ENCODE data around the gene HIP1R. TPM values are rescaled to one million over a fixed set of nuclear protein-coding genes. Genes with fewer than 3 reads are reported as not detected.
"Not testable (repeated sequence)": the region's sequence is repeated elsewhere in the genome, so short reads cannot be mapped to it uniquely, and the experiment has no call there.

The HIP1R gene
- polyA plus RNA-seq, 1 experiment, result 12.8 TPM

- ChIA-PET POLR2A (no interaction called here), CTCF (interaction anchor here (0.5 to 0.7 kb wide), 2 partner anchors 23 to 28 kb away, joined by 4 read pairs; no protein-coding TSS in a partner anchor)
- no peak for DNase-seq (ENCODE audit: low read depth)
- TF ChIP-seq, protein P1, sequence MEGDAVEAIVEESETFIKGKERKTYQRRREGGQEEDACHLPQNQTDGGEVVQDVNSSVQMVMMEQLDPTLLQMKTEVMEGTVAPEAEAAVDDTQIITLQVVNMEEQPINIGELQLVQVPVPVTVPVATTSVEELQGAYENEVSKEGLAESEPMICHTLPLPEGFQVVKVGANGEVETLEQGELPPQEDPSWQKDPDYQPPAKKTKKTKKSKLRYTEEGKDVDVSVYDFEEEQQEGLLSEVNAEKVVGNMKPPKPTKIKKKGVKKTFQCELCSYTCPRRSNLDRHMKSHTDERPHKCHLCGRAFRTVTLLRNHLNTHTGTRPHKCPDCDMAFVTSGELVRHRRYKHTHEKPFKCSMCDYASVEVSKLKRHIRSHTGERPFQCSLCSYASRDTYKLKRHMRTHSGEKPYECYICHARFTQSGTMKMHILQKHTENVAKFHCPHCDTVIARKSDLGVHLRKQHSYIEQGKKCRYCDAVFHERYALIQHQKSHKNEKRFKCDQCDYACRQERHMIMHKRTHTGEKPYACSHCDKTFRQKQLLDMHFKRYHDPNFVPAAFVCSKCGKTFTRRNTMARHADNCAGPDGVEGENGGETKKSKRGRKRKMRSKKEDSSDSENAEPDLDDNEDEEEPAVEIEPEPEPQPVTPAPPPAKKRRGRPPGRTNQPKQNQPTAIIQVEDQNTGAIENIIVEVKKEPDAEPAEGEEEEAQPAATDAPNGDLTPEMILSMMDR (IDR thresholded peaks at IDR 0.05; ENCODE audit: insufficient read depth, low read depth, low read length), result no peak
- Histone ChIP-seq H3K27me3 (ENCODE audit: control insufficient read depth, insufficient read depth, low read length) (no peaks in the 10 kb centered on the region), H3K4me3 (ENCODE audit: low read depth, low read length) (no peak overlapping the region), H3K36me3 (ENCODE audit: control insufficient read depth, insufficient read depth, low read length) (no peaks in the 10 kb centered on the region)
Observed at GRCh38 chr12:122899887-122900286, 64.6 kb downstream of the HIP1R start.

DNA sequence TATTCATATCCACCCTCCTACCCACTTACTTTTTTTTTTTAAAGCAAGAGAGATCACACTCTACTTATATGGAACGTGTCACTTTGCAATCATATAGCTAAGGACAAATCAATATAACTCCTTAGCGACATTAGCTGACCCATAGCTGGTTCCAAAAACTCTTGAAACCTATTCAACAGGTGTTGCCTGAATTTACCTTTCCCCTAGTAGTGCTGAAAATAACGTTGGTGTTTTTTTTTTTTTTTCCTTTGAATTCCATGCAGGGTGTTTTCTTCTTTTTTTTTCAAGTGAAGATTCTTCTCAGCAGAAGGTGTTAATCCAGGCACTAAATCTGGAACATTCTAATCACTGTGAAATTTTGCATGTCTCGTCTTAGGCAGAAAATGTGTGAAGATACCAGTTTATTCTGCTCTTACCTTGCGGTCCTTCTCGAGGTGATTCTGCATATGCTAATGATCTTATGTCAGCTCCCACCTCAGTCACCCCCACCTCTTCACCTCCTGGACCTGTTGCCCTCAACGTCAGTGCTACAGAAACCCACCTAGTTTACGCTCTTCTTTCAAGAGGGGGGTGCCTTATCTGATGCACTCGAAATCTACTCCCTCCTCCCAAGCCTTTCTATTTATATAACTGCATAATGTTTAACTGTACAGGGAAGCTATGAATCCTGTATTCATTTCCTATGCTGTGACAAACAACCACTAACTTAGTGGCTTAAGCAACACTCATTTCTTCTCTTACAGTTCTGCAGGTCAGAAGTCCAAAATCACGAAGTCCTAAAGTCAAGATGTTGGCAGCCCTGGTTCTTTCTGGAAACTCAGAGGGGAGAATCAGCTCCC, 67.8 kb downstream of the HIP1R start:
- DNase-seq (ENCODE audit: low read depth), result no peak
- TF ChIP-seq, protein P1 (IDR thresholded peaks at IDR 0.05; ENCODE audit: insufficient read depth, low read depth, low read length), result no peak
- ChIA-PET POLR2A (no interaction called here), CTCF (no interaction called here)
- Histone ChIP-seq H3K4me3 (ENCODE audit: low read depth, low read length) (no peak overlapping the region), H3K27me3 (ENCODE audit: control insufficient read depth, insufficient read depth, low read length) (no peaks in the 10 kb centered on the region), H3K36me3 (ENCODE audit: control insufficient read depth, insufficient read depth, low read length) (no peaks in the 10 kb centered on the region)

GRCh38 chr12:122903693-122904034, 68.4 kb downstream of the HIP1R start:
- H3K4me3 ChIP-seq (ENCODE audit: low read depth, low read length), result no peak overlapping the region
- no peaks in the 10 kb centered on the region for H3K27me3 ChIP-seq (ENCODE audit: control insufficient read depth, insufficient read depth, low read length)
- ChIA-PET CTCF (no interaction called here), POLR2A (no interaction called here)
- TF ChIP-seq, protein P1 (IDR thresholded peaks at IDR 0.05; ENCODE audit: insufficient read depth, low read depth, low read length), result no peak
- no peak for DNase-seq (ENCODE audit: low read depth)
- no peaks in the 10 kb centered on the region for H3K36me3 ChIP-seq (ENCODE audit: control insufficient read depth, insufficient read depth, low read length)

- CTCF ChIA-PET; H3K27me3 ChIP-seq (ENCODE audit: control insufficient read depth, insufficient read depth, low read length); H3K36me3 ChIP-seq (ENCODE audit: control insufficient read depth, insufficient read depth, low read length); POLR2A ChIA-PET; H3K4me3 ChIP-seq (ENCODE audit: low read depth, low read length); DNase-seq (ENCODE audit: low read depth): not testable (repeated sequence)
Observed at GRCh38 chr12:122905258-122905657, 70.0 kb downstream of the HIP1R start.

- DNase-seq (ENCODE audit: low read depth), result no peak
- TF ChIP-seq, protein P1 (IDR thresholded peaks at IDR 0.05; ENCODE audit: insufficient read depth, low read depth, low read length), result no peak
- ChIA-PET POLR2A (no interaction called here), CTCF (no interaction called here)
- Histone ChIP-seq H3K36me3 (ENCODE audit: control insufficient read depth, insufficient read depth, low read length) (no peaks in the 10 kb centered on the region), H3K27me3 (ENCODE audit: control insufficient read depth, insufficient read depth, low read length) (no peaks in the 10 kb centered on the region), H3K4me3 (ENCODE audit: low read depth, low read length) (no peak overlapping the region)
Observed at GRCh38 chr12:122908915-122909314, 73.7 kb downstream of the HIP1R start.
